IMR-90 (cell line): ENCODE data around the gene SCAND1. TPM values are rescaled to one million over a fixed set of nuclear protein-coding genes. Genes with fewer than 3 reads are reported as not detected.
A peak's percentile ranks its signal among the peaks of the same experiment; 100 is the strongest.

Experiments used
- ATAC-seq: fragments of 200-7000 bp; cut with Tn5 transposase; 2 replicates; pipeline ENCODE4 v1.9.1; 2020; ENCODE audit warnings: low read depth, mild to moderate bottlenecking, moderate library complexity
- BruUV-seq: library from RNA; stranded (reverse); fragments of 400-500 nt; replicated peaks from 2 replicates; lab custom pipeline; 2021; lab: Mats Ljungman, UMichigan
- CTCF ChIA-PET: fragments of 300-600 bp; formaldehyde crosslinking; extraction: SDS; loops from one replicate; lab custom pipeline; 2021; ENCODE audit warnings: antibody characterized with exemption; lab: Yijun Ruan, JAX
- POLR2A ChIA-PET: fragments of 300-600 bp; sonication (Branson Sonifier 250); formaldehyde crosslinking; loops from one replicate; lab custom pipeline; 2022; ENCODE audit warnings: antibody characterized with exemption; ENCODE audit not compliant: unreplicated experiment; lab: Charles Lee
- DNase-seq: peaks from one replicate; pipeline ENCODE4 v3.0.0; 2013
- H2AFZ ChIP-seq: replicated peaks from 2 replicates; pipeline ENCODE3; 2013; ENCODE audit warnings: low read length, mild to moderate bottlenecking; ENCODE audit not compliant: poor library complexity
- H2AK5ac ChIP-seq: 2 replicates; pipeline ENCODE4 v1.6.1; 2013; ENCODE audit warnings: low read depth, low read length, inconsistent platforms
- H2AK9ac ChIP-seq: replicated peaks from 2 replicates; pipeline ENCODE3; 2013; ENCODE audit warnings: mild to moderate bottlenecking, low read depth, low read length, moderate library complexity; ENCODE audit not compliant: poor library complexity
- H2BK120ac ChIP-seq: 2 replicates; pipeline ENCODE4 v1.6.1; 2013; ENCODE audit warnings: low read depth, low read length, inconsistent platforms
- H2BK15ac ChIP-seq: 3 replicates; pipeline ENCODE4 v1.6.1; 2013; ENCODE audit warnings: low read depth, low read length, inconsistent platforms
- H2BK20ac ChIP-seq: 2 replicates; pipeline ENCODE4 v1.6.1; 2013; ENCODE audit warnings: low read depth, mild to moderate bottlenecking, inconsistent platforms, low read length, moderate library complexity
- H2BK5ac ChIP-seq: 2 replicates; pipeline ENCODE4 v1.6.1; 2013; ENCODE audit warnings: mild to moderate bottlenecking, low read depth, low read length, inconsistent platforms; ENCODE audit not compliant: poor library complexity, severe bottlenecking
- H3K14ac ChIP-seq: replicated peaks from 2 replicates; pipeline ENCODE4 v1.6.1; 2013; ENCODE audit warnings: low read depth, low read length, inconsistent platforms
- H3K18ac ChIP-seq: 2 replicates; pipeline ENCODE4 v1.6.1; 2013; ENCODE audit warnings: low read depth, low read length, control low read depth
- H3K23ac ChIP-seq: 2 replicates; pipeline ENCODE4 v1.6.1; 2013; ENCODE audit warnings: low read depth, low read length, inconsistent platforms
- H3K27ac ChIP-seq: 2 replicates; pipeline ENCODE4 v1.5.1; 2013; ENCODE audit warnings: mild to moderate bottlenecking, control low read depth, low read length; ENCODE audit not compliant: insufficient read depth
- H3K27me3 ChIP-seq: 2 replicates; pipeline ENCODE4 v1.6.1; 2013; ENCODE audit warnings: low read length; ENCODE audit not compliant: control insufficient read depth, insufficient read depth
- H3K36me3 ChIP-seq: 2 replicates; pipeline ENCODE4 v1.6.1; 2013; ENCODE audit warnings: low read length, mixed read lengths; ENCODE audit not compliant: control insufficient read depth, insufficient read depth
- H3K4ac ChIP-seq: 2 replicates; pipeline ENCODE4 v1.6.1; 2013; ENCODE audit warnings: low read depth, low read length, inconsistent platforms
- H3K4me1 ChIP-seq: 2 replicates; pipeline ENCODE4 v1.6.1; 2013; ENCODE audit warnings: low read length, mixed read lengths; ENCODE audit not compliant: control insufficient read depth, insufficient read depth
- H3K4me2 ChIP-seq: 2 replicates; pipeline ENCODE4 v1.6.1; 2013; ENCODE audit warnings: low read depth, mild to moderate bottlenecking, control low read depth, low read length, moderate library complexity
- H3K4me3 ChIP-seq: 2 replicates; pipeline ENCODE4 v1.5.1; 2013; ENCODE audit warnings: low read depth, mild to moderate bottlenecking, control low read depth, low read length, moderate library complexity; ENCODE audit not compliant: insufficient read depth
- H3K56ac ChIP-seq: 2 replicates; pipeline ENCODE4 v1.6.1; 2013; ENCODE audit warnings: low read length, inconsistent platforms; ENCODE audit not compliant: insufficient read depth; ENCODE audit errors: extremely low read depth
- H3K79me1 ChIP-seq, 2 experiments: 2 replicates each; pipeline ENCODE4 v1.6.1; 2013; ENCODE audit warnings: low read length in 2 of 2, inconsistent platforms in 1 of 2, low read depth in 1 of 2
- H3K9ac ChIP-seq: 2 replicates; pipeline ENCODE4 v1.6.1; 2013; ENCODE audit warnings: low read depth, low read length, control low read depth
- H3K9me1 ChIP-seq: 2 replicates; pipeline ENCODE4 v1.6.1; 2013; ENCODE audit warnings: low read length, inconsistent platforms; ENCODE audit not compliant: insufficient read depth
- H3K9me3 ChIP-seq: 2 replicates; pipeline ENCODE4 v1.6.1; 2013; ENCODE audit warnings: low read length; ENCODE audit not compliant: control insufficient read depth, insufficient read depth
- H4K20me1 ChIP-seq: 2 replicates; pipeline ENCODE4 v1.6.1; 2013; ENCODE audit warnings: low read length, inconsistent platforms; ENCODE audit not compliant: insufficient read depth
- H4K5ac ChIP-seq: 2 replicates; pipeline ENCODE4 v1.6.1; 2013; ENCODE audit warnings: mild to moderate bottlenecking, low read depth, low read length, control low read depth
- H4K8ac ChIP-seq, 2 experiments: 2 replicates each; pipeline ENCODE4 v1.6.1; 2013; ENCODE audit warnings: low read depth in 2 of 2, low read length in 2 of 2, control low read depth in 1 of 2, inconsistent platforms in 1 of 2
- H4K91ac ChIP-seq: 2 replicates; pipeline ENCODE4 v1.6.1; 2013; ENCODE audit warnings: low read depth, low read length, inconsistent platforms; ENCODE audit not compliant: insufficient read depth
- MAFK ChIP-seq: IDR thresholded peaks from 2 replicates; pipeline ENCODE4 v1.6.1; 2012; ENCODE audit warnings: low read depth, low read length, improper control_type of control experiment
- MXI1 ChIP-seq: IDR thresholded peaks from 2 replicates; pipeline ENCODE4 v1.6.1; 2012; ENCODE audit warnings: low read depth, mild to moderate bottlenecking, low read length, moderate library complexity, borderline replicate concordance
- WGBS, 2 experiments: methylation state at CpG; one replicate each; pipeline versions ENCODE4 v1.1.5 to v1.1.7; 2013; ENCODE audit warnings: missing lambda C conversion rate in 2 of 2; ENCODE audit not compliant: insufficient read length in 1 of 2; ENCODE audit errors: extremely low coverage in 2 of 2; 5-methylcytosine and 5-hydroxymethylcytosine counted together
- dilution Hi-C: fragments of 300-500 bp; cut with HindIII; formaldehyde crosslinking; loops from one replicate; pipeline ENCODE4 v1.14.3; 2018; ENCODE audit warnings: low sequenced_read_pairs; ENCODE audit not compliant: unreplicated experiment
- in situ Hi-C: fragments of 300-500 bp; cut with MboI; formaldehyde crosslinking; loops from 3 replicates; pipeline ENCODE4 v1.14.3; 2019; ENCODE audit warnings: low sequenced_read_pairs, inconsistent platforms, mixed read lengths
- intact Hi-C: fragments of 100-400 bp; cut with micrococcal nuclease; formaldehyde crosslinking; loops from 2 replicates; pipeline ENCODE4 v1.10.0; 2022
- polyA plus RNA-seq, 3 experiments: library from polyadenylated mRNA; depleted of rRNA; stranded (reverse); fragments of >200 nt; gene quantifications; 2 replicates each; pipeline ENCODE4 v1.2.3, GENCODE V29; 2012; ENCODE audit warnings: low replicate concordance in 1 of 3
- total RNA-seq: library from RNA; depleted of rRNA; stranded (reverse); fragments of >200 nt; gene quantifications from 2 replicates; pipeline ENCODE4 v1.2.3, GENCODE V29; 2012

Gene SCAND1
- total and polyA plus RNA-seq, 2 of the 4 experiments (the other 2 are of a cell fraction), result 7.5 to 26.8 TPM

- in situ Hi-C loops, result no loop called here
- Histone ChIP-seq H3K56ac (peak overlapping the region; percentile 57; the same call in 1 of the 2 replicates), H3K23ac (peak overlapping the region; percentile 98; the same call in 1 of the 2 replicates), H3K9me1 (no peaks in the 10 kb centered on the region), H3K9me3 (no peaks in the 10 kb centered on the region), H2BK120ac (peak overlapping the region; percentile 79; the same call in 1 of the 2 replicates), H3K4me1 (peaks cover 3% of the 10 kb centered on the region; the same call in 1 of the 2 replicates), H2BK15ac (peak overlapping the region; percentile 80; the same call in 2 of the 3 replicates), H3K36me3 (no peaks in the 10 kb centered on the region), H3K4ac (peak overlapping the region; percentile 92), H3K9ac (peak overlapping the region; percentile 86), H2AFZ (peak overlapping the region; percentile 100), H4K8ac (peak overlapping the region; percentile 69 to 96; a peak in 3 of 4 replicates), H3K27me3 (peaks cover 3% of the 10 kb centered on the region; the same call in 1 of the 2 replicates), H4K20me1 (peaks cover 22% of the 10 kb centered on the region), H3K4me3 (peak overlapping the region; percentile 69), H3K18ac (peak overlapping the region; percentile 75), H4K91ac (peak overlapping the region; percentile 74), H3K27ac (peak overlapping the region; percentile 79), H3K79me1 (peaks cover 5 to 38% of the 10 kb centered on the region in 2 experiments; a peak in 3 of 4 replicates), H2BK5ac (peak overlapping the region; percentile 75), H2BK20ac (no peak overlapping the region), H4K5ac (peak overlapping the region; percentile 64), H3K14ac (peak overlapping the region; percentile 93), H2AK5ac (0 out of 2 replicates have a peak overlapping the region, but pooled peaks have one; percentile 26), H3K4me2 (peak overlapping the region; percentile 90), H2AK9ac (peak overlapping the region; percentile 94)
- 0% methylated on average over 9 of the region's 19 CpGs; no CpG with 5 or more reads in 1 of the 2 experiments for WGBS, 2 experiments
- ATAC-seq (peak; percentile 6), DNase-seq (peak; percentile 43)
- intact Hi-C loops, result loop anchor here (5.0 kb wide), 2 partner anchors 213 to 258 kb away; partner anchors contain the start of genes NFS1, RBM39 and ROMO1
- POLR2A ChIA-PET, result interaction anchor here (0.6 to 1.6 kb wide), 3 partner anchors 18 to 213 kb away, joined by 4 to 8 read pairs (median 4); partner anchors contain the start of gene RBM39
- BruUV-seq, result no TSS peak
- TF ChIP-seq MXI1, result no peak
- TF ChIP-seq MAFK, result peak; percentile 99
- CTCF ChIA-PET, result interaction anchor here (0.7 to 3.4 kb wide), 17 partner anchors 8 to 184 kb away, joined by 3 to 12 read pairs (median 5); no protein-coding TSS in a partner anchor
- dilution Hi-C loops, result no loop called here
These were observed 577 bp upstream of the SCAND1 start for GRCh38 chr20:35954907-35955251.
